CD14-positive monocyte (primary cell): ENCODE measurements around the gene KIAA1755. TPM values are rescaled to one million over a fixed set of nuclear protein-coding genes. Genes with fewer than 3 reads are reported as not detected.

Source experiments
- DNase-seq, 3 donors: peaks; one replicate each; pipeline ENCODE4 v3.0.0-alpha.2; 2011 to 2022
- H2AFZ ChIP-seq: 2 replicates; pipeline ENCODE4 v1.6.0; 2012; ENCODE audit warnings: mild to moderate bottlenecking, low read depth, low read length, inconsistent platforms; ENCODE audit not compliant: insufficient read depth, poor library complexity, severe bottlenecking
- H3K27ac ChIP-seq, 2 donors: 1 replicate in 1 of 2; 2 replicates in 1 of 2; pipeline ENCODE4 v1.5.1; 2012 to 2013; ENCODE audit warnings: low read length in 2 of 2, control low read depth in 1 of 2, inconsistent platforms in 1 of 2, low read depth in 1 of 2, mild to moderate bottlenecking in 1 of 2
- H3K27me3 ChIP-seq, 2 donors: one replicate each; pipeline versions ENCODE4 v1.6.0 to v1.6.1; 2011 to 2013; ENCODE audit warnings: low read length in 2 of 2; ENCODE audit not compliant: control insufficient read depth in 2 of 2, insufficient read depth in 2 of 2
- H3K36me3 ChIP-seq, 2 donors: replicated peaks in 1 of 2; 1 replicate in 1 of 2; 2 replicates in 1 of 2; pipeline versions ENCODE4 v1.5.1 to v1.6.1; 2012 to 2013; ENCODE audit warnings: low read length in 2 of 2, control low read depth in 1 of 2, inconsistent platforms in 1 of 2, mild to moderate bottlenecking in 1 of 2; ENCODE audit not compliant: insufficient read depth in 2 of 2, control insufficient read depth in 1 of 2
- H3K4me1 ChIP-seq, 2 donors: 1 replicate in 1 of 2; 2 replicates in 1 of 2; pipeline versions ENCODE4 v1.5.1 to v1.6.1; 2012 to 2013; ENCODE audit warnings: low read length in 2 of 2, control low read depth in 1 of 2, inconsistent platforms in 1 of 2, mild to moderate bottlenecking in 1 of 2, moderate library complexity in 1 of 2; ENCODE audit not compliant: insufficient read depth in 2 of 2, control insufficient read depth in 1 of 2
- H3K4me2 ChIP-seq: replicated peaks from 2 replicates; pipeline ENCODE3; 2012; ENCODE audit warnings: low read length, moderate library complexity, mild to moderate bottlenecking; ENCODE audit not compliant: poor library complexity, severe bottlenecking; ENCODE audit errors: extremely low read depth
- H3K4me3 ChIP-seq, 3 experiments: fragments of 200-600 bp in 1 of 3; sonication (generic) in 1 of 3; replicated peaks in 1 of 3; 1 replicate in 2 of 3; 2 replicates in 1 of 3; pipeline ENCODE4 v1.5.1; 2011 to 2013; ENCODE audit warnings: low read length in 3 of 3, mild to moderate bottlenecking in 3 of 3, control low read depth in 2 of 3, low read depth in 2 of 3, inconsistent platforms in 1 of 3, moderate library complexity in 1 of 3
- H3K79me2 ChIP-seq: 2 replicates; pipeline ENCODE4 v1.6.0; 2012; ENCODE audit warnings: mild to moderate bottlenecking, control low read depth, inconsistent platforms, low read length, moderate library complexity; ENCODE audit not compliant: insufficient read depth
- H3K9ac ChIP-seq: 2 replicates; pipeline ENCODE4 v1.6.0; 2017; ENCODE audit warnings: low read length, mild to moderate bottlenecking; ENCODE audit not compliant: insufficient read depth, poor library complexity, severe bottlenecking
- H3K9me3 ChIP-seq, 2 donors: replicated peaks in 1 of 2; 1 replicate in 1 of 2; 2 replicates in 1 of 2; pipeline versions ENCODE4 v1.5.1 to v1.6.1; 2012 to 2013; ENCODE audit warnings: low read length in 2 of 2, control low read depth in 1 of 2; ENCODE audit not compliant: control insufficient read depth in 1 of 2, insufficient read depth in 1 of 2
- H4K20me1 ChIP-seq: 2 replicates; pipeline ENCODE4 v1.6.0; 2012; ENCODE audit warnings: mild to moderate bottlenecking, low read length, control low read depth, moderate library complexity; ENCODE audit not compliant: insufficient read depth
- H3K27ac Mint-ChIP-seq, 7 donors: one replicate each; pipeline ENCODE4 v1.8.0; 2020; ENCODE audit warnings: mild to moderate bottlenecking in 7 of 7, mixed read lengths in 7 of 7, moderate library complexity in 6 of 7, inconsistent platforms in 2 of 7
- H3K27me3 Mint-ChIP-seq, 3 donors: one replicate each; pipeline ENCODE4 v1.8.0; 2021 to 2022; ENCODE audit warnings: low read depth in 3 of 3, mild to moderate bottlenecking in 3 of 3, mixed read lengths in 3 of 3, moderate library complexity in 3 of 3, inconsistent platforms in 1 of 3
- H3K36me3 Mint-ChIP-seq, 2 donors: one replicate each; pipeline ENCODE4 v1.8.0; 2020; ENCODE audit warnings: mixed read lengths in 2 of 2, inconsistent platforms in 1 of 2, mild to moderate bottlenecking in 1 of 2
- H3K4me1 Mint-ChIP-seq: one replicate; pipeline ENCODE4 v1.8.0; 2020; ENCODE audit warnings: mild to moderate bottlenecking, mixed read lengths
- H3K4me3 Mint-ChIP-seq, 2 donors: one replicate each; pipeline ENCODE4 v1.8.0; 2020; ENCODE audit warnings: mild to moderate bottlenecking in 2 of 2, mixed read lengths in 2 of 2, moderate library complexity in 1 of 2
- H3K9me3 Mint-ChIP-seq, 7 donors: one replicate each; pipeline ENCODE4 v1.8.0; 2020 to 2022; ENCODE audit warnings: mixed read lengths in 7 of 7, mild to moderate bottlenecking in 6 of 7, moderate library complexity in 6 of 7, inconsistent platforms in 2 of 7
- WGBS: methylation state at CpG from one replicate; pipeline ENCODE4 v1.1.5; 2013; ENCODE audit warnings: missing lambda C conversion rate; ENCODE audit not compliant: insufficient coverage; 5-methylcytosine and 5-hydroxymethylcytosine counted together
- intact Hi-C, 2 donors: fragments of 100-400 bp; cut with micrococcal nuclease; formaldehyde crosslinking; loops; one replicate each; pipeline versions ENCODE4 v1.15.0 to v1.15.1; 2023
- polyA plus RNA-seq, 3 donors: library from polyadenylated mRNA; depleted of rRNA in 1 of 3; unstranded in 2 of 3; stranded (reverse) in 1 of 3; fragments of 300-500 nt in 2 of 3; fragments of >200 nt in 1 of 3; fragmentation: Illumina TruSeq in 2 of 3; gene quantifications; 1 replicate in 2 of 3; 2 replicates in 1 of 3; pipeline ENCODE4 v1.2.3, GENCODE V29; 2012 to 2021
- TF ChIP-seq, protein P1 (sequence below): fragments of 200-600 bp; IDR thresholded peaks from one replicate; pipeline ENCODE4 v1.8.0; 2022; ENCODE audit warnings: antibody characterized with exemption, mild to moderate bottlenecking

Gene KIAA1755
- polyA plus RNA-seq, 3 donors = not detected

- Mint-ChIP-seq H3K36me3 (no peaks in the 10 kb centered on the region), H3K27ac (peak overlapping the region in 1 of 7 donors; percentile 25), H3K4me3 (no peak overlapping the region), H3K4me1 (peaks cover 19% of the 10 kb centered on the region), H3K27me3 (peaks cover 3 to 6% (median 4%) of the 10 kb centered on the region in 3 donors), H3K9me3 (no peaks in the 10 kb centered on the region)
- no peaks in the 10 kb centered on the region for H3K9me3 ChIP-seq
- TF ChIP-seq, protein P1, sequence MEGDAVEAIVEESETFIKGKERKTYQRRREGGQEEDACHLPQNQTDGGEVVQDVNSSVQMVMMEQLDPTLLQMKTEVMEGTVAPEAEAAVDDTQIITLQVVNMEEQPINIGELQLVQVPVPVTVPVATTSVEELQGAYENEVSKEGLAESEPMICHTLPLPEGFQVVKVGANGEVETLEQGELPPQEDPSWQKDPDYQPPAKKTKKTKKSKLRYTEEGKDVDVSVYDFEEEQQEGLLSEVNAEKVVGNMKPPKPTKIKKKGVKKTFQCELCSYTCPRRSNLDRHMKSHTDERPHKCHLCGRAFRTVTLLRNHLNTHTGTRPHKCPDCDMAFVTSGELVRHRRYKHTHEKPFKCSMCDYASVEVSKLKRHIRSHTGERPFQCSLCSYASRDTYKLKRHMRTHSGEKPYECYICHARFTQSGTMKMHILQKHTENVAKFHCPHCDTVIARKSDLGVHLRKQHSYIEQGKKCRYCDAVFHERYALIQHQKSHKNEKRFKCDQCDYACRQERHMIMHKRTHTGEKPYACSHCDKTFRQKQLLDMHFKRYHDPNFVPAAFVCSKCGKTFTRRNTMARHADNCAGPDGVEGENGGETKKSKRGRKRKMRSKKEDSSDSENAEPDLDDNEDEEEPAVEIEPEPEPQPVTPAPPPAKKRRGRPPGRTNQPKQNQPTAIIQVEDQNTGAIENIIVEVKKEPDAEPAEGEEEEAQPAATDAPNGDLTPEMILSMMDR = peak; percentile 24
- no peaks in the 10 kb centered on the region for H4K20me1 ChIP-seq
- DNase-seq = no peak
- H3K36me3 ChIP-seq = no peaks in the 10 kb centered on the region
- intact Hi-C loops = no loop called here
- H3K27ac ChIP-seq = no peak overlapping the region
- H3K9ac ChIP-seq = no peak overlapping the region
- 82% methylated on average over 14 of the region's 19 CpGs for WGBS
- no peaks in the 10 kb centered on the region for H3K79me2 ChIP-seq
- H3K4me3 ChIP-seq = no peak overlapping the region
- no peak overlapping the region for H2AFZ ChIP-seq
- no peak overlapping the region for H3K4me2 ChIP-seq
- H3K27me3 ChIP-seq = no peaks in the 10 kb centered on the region
- peaks cover 10 to 11% of the 10 kb centered on the region in 2 donors for H3K4me1 ChIP-seq
These were observed 46.0 kb downstream of the KIAA1755 start for GRCh38 chr20:38214256-38215193.

DNA sequence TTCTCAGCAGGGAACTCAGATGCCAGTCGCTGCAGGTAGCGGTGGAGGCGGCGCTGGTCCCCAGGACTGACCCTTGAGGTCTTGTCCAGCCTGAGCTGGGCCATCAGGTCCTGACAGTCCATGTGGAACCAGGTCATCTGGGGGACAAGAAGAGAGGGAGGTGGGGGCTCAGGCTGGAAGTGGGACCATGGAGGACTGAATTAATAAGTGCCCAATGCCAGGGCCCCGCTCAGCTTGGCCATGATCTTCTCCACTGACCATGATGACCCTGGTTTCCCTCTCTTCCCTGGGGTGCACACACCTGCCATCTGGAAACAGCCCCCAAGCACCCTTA is 47.0 kb downstream of the KIAA1755 start:
- Histone ChIP-seq H3K9ac (no peak overlapping the region), H3K4me2 (no peak overlapping the region), H3K79me2 (no peaks in the 10 kb centered on the region), H3K4me3 (no peak overlapping the region), H4K20me1 (no peaks in the 10 kb centered on the region), H3K27me3 (no peaks in the 10 kb centered on the region), H3K36me3 (no peaks in the 10 kb centered on the region), H2AFZ (no peak overlapping the region), H3K9me3 (no peaks in the 10 kb centered on the region), H3K4me1 (peaks cover 10 to 11% of the 10 kb centered on the region in 2 donors), H3K27ac (no peak overlapping the region)
- Mint-ChIP-seq H3K4me1 (peaks cover 20% of the 10 kb centered on the region), H3K36me3 (no peaks in the 10 kb centered on the region), H3K27me3 (peaks cover 3 to 8% (median 6%) of the 10 kb centered on the region in 3 donors), H3K27ac (no peak overlapping the region), H3K4me3 (no peak overlapping the region), H3K9me3 (no peaks in the 10 kb centered on the region)
- intact Hi-C loops = no loop called here
- 98% methylated on average over 4 of the region's 5 CpGs for WGBS
- DNase-seq = no peak
- TF ChIP-seq, protein P1 = no peak
